Measurements from ENCODE around the gene PRPS1.
"Not testable (repeated sequence)": the region's sequence is repeated elsewhere in the genome, so short reads cannot be mapped to it uniquely, and the experiment has no call there.

The PRPS1 gene

DNA sequence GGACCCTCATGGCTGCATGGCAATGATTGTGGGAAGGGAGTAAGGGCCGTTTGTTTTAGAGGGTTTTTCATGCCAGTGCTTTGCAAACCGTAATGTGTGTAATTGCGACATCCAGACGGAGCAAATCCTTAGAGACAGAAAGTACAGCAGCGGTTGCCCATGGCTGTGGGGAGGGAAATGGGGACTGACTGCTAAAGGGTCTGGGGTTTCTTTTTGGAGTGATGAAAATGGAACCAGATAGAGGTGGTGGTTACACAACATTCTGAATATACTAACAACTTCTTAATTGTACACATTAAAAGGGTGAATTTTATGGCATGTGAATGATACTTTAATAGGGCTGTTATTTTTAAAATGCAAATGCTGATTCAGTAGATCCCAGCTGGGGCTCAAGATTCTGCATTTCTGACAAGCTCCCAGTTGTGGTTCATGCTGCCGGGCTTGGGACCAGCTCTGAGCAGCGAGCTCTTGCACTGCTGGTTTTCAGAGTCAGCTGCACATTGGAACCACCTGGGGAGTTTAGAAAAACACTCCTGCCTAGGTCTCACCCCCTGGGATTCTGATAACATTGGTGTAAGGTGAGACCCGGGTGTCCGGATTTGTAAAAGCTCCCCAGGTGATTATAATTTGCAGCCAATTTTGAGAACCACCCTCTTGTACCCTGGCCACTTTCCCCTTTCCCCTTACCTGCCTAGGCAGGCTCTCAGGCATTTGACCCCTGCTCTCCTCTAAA is 47.7 kb downstream of the PRPS1 start:
- DNase-seq, result no peak

DNA sequence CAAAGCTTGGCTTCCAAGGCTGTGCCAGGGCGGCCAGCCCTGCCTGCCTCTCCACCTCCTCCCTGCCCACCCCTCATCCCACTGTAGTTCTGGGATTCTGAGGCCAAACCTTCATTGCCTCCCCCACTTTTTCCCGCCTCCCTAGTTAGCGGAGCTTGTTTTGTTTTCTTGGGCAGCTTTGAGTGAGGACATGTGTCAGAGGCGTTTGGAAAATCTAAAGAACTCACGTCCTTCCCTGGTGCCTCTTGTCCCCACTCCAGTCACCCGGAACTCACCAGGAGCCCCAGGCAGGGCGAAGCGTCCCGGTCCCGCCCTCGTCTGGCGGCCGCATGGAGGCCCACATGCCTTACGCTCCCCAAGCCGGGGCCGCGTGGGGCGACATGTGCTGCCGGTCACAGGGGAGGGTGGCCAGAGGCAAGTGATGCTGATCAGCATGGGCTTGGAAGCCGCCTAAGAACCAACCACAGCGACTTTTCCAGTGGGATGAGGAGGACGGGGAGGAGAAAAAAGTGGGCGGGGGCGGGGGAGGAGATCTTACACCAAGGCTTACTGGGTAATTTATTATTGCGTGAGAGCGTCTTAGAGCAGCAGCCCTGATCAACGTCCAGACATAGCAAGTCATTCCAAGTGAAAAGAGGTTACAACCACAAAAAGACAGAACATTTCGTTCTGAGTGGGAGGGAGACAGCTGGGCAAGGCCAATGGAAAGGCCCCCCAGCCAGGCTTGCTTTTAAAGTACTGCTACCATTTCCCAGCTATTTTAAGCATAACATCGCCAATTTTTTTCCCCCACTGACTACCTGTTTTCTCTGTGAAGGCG is 48.5 kb downstream of the PRPS1 start:
- no peak for DNase-seq

DNA sequence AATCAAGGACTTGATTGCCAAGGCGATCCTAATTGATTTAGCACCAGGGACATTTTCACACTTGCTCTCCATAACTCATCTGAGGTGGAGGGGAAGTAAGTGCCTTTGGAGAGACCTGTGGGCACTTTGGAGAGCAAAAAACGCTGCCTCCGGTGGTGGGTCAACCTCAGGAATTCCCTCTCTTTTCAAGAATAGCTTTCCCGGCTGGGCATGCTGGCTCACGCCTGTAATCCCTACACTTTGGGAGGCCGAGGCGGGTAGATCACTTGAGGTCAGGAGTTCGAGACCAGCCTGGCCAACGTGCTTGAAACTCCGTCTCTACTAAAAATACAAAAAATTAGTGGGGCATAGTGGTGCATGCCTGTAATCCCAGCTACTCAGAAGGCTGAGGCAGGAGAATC is 49.2 kb downstream of the PRPS1 start:
- DNase-seq, result no peak

DNA sequence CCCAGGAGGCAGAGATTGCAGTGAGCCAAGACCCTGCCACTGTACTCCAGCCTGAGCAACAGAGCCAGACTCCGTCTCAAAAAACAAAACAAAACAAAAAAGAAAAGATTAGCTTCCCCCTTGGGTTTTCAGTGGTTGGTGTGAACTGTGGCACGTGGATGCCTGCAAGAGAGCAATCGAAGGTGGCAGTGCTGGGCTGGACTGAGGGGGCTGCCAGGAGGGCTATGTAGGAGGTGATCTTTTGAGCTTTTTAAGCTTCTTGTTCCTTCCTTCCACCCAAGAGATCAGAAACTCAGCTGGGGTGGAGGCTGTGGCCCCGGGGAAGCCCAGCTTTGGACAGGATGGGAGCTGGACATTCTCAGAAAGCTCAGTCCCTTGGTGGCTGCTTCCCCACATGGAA is 49.6 kb downstream of the PRPS1 start:
- no peak for DNase-seq

DNA sequence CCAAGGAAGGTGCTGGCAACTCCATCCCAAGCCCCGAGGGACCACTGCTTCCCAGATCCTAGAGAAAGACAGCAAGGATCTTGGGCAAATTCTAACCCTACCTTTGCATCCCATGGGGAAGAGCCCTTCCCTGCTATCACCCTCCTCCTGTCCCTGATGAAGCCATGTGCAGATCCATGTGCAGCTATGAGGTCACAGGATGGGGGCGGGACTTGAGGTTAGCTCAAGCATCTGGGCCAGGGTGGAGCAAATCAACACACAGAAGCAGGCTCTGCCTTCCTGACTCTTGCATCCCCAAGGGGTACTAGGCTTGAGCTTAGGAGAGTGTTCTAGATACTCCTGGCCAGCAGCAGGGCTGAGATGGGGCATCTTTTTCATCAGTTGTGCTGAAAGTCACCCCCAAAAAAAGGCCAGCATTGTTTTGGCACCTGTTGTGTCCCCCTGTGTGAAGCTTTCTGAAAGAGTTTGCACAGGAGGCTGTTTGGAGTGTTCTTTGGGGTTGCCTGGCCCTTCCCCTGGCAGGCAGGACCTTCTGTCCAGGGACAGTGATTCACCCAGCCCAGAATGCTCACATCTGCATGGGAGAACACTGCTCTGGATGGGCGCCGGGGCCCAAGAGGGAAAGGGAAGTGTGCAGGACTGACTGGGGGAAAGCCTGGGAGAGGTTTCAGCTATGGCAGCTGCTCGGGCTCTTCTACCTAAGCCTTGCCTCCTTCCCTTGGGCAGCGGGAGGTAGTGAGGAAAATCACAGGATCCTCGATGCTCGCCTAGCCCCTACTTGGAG is 50.8 kb downstream of the PRPS1 start:
- no peak for DNase-seq

DNA sequence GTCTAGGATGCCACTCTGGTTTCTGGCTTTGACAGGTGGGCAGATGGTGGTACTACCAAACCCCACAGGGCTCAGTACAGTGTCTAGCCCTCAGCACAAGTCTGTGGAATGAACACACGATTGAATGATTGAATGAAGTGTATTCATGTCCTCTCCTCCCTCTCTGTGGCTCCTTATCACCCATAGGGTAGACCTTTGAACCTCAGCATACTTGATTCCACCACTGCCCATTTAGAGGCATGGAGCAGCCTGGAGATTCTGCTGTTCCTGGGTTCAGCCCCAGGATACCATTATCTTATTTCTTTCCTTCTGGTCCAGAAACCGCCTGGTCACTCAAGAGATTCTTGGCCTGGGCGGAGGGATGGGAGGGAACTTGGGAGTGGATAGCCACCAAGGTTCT is 53.9 kb downstream of the PRPS1 start:
- DNase-seq, result no peak

DNA sequence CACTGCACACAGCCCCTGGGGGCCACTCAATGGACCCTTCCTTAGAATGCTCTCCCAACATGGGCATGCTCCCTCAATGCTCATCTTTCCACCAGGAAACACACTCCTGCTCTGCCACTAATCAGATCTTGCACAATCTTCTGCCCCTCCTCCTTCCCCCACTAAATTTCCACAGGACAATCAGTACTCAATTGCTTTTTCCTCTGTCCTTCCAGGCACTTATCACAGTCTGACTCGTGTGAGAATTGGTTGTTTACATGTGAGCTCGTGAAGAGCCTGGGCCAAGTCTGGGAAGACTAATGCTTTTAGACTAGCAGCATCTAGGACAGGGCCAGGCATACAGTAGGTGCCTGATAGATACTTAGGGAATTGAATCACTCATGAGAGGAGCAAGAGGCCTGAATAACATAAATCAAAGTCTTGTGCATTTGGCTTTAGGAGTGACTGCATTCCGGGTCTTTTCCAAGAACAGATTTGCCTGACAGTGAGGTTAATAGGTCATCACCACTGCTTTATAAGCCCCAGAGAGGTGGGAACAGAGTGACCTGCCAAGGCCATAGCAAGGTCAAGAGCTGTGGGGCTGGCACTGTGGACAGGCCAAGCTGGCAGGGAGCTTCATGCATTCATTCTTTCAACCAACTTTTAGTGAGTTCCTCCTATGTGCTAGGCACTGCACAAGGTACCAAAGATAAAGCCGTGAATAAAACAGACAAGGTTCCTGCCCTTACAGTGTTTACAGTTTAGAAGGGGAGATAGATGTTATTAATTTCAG is 55.0 kb downstream of the PRPS1 start:
- no peak for DNase-seq

DNA sequence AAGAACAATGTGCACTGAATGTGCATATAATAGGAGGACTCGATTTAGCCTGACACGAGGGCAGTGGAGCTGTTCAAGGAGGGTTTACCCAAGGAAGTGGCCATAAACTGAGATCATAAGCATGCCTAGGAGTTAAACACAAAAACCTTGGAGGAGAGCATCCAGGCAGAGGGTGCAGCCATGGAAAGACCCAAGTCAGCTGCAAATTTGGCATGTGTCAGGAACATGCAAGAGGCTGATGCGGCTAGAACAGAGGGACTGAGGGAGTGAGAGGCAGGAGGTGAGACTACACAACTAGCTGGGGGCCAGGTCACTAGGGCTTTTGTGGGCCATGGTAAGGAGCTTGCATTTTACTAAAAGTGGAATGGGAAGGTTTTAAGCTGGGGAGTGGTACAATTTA is 55.6 kb downstream of the PRPS1 start:
- no peak for DNase-seq

DNA sequence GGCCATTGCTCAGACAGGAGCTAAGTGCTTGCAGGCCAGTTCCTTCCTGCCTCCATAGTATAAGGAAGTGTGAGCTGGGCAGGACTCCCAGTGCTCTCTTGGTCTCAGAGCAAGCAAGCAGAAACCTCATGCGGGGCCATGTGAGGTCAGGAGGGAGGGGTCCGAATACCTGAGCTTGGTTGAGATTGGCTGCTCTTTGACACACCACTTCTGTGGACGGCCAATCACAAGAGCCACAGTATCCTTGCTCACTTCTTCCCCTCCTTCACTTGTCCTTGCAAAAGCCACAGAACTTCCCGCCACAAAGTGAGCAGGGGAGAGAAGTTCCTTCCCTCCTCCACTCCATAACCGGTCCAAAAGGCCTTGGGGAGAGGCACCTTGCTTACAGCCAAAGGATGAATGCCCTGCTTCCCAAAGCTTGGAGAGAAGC is 56.7 kb downstream of the PRPS1 start:
- DNase-seq, result no peak

DNA sequence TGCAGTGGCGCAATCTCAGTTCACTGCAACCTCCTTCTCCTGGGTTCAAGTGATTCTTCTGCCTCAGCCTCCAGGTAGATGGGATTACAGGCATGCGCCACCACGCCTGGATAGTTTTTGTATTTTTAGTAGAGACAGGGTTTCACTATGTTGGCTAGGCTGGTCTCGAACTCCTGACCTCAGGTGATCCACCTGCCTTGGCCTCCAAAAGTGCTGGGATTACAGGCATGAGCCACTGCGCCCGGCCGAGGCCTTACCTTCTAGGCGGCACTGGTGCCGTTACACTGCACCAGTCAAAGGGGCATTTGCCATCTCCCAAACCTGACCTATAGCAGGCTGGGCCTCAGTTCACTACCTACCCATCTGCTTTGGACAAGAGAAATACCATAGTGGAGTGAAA is 57.3 kb downstream of the PRPS1 start:
- DNase-seq, result not testable (repeated sequence)

DNA sequence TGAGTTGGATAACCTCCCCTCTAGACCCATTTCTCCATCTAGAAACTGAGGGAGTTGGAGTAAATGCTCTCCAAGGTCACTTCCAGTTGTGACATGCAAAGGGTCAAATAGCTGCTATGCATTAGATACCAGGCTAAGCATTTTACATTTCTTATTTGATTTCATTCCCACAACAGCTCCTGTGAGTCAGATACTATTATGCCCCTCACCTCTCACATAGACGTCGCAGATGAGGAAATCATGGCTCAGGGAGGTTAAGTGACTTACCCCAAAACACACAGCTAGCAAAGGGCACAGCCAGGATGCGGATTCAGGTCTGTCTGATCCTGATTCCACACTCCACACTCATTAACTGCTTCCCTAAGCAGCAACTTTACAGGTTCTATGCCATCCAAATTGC is 57.7 kb downstream of the PRPS1 start:
- no peak for DNase-seq

DNA sequence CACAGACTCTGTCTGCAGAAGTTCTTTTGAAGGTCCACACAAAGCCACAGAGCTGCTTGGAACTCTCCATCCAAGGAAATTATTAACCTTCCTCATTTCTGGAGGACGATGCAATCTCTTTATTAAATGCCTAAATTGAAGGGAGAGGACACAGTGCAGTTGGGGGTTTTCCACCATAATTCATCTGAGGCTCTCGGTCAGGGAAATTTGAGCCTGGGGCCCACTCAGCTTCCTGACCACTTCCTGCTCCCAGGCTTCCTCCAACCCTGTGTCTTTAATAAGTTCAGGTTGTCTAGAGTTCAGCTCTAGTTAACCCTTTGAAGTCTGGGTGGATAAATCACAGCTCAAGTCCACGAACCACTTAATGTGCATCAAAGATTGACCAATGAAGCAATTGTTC is 58.5 kb downstream of the PRPS1 start:
- DNase-seq, result no peak

DNA sequence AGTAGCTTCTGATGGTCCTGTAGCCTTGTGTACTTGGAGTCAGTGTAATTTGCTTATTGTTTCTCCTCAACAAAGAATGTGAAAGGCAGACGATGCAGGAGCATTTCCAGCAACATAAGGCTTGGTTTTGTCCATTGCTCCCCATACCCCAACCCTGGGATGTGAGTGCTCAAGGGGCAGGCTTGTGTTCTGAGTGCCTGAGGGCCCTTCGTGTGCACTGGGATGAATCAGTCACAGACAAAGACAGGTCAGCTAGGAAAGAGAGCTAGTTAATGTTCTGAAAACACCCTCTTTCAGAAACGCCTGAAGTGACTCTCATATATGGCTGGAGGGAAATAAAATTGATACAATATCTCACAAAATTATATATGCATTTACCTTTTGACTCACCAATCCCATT is 59.1 kb downstream of the PRPS1 start:
- no peak for DNase-seq

DNA sequence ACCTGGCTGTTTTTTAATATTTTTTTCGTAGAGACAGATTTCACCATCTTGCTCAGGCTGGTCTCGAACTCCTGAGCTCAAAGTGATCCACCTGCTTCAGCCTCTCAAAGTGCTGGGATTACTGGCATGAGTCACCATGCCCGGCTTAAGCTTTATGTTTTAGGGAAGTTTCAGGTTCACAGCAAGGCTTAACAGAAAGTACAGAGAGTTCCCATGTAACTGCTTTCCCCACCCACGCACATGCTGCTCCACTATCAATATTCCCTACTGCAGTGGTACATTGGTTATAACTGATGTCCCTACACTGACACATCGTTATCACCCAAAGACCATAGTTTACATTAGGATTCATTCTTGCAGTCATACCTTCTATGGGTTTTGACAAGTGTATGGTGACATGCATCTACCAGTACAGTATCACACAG is 62.7 kb downstream of the PRPS1 start:
- no peak for DNase-seq

DNA sequence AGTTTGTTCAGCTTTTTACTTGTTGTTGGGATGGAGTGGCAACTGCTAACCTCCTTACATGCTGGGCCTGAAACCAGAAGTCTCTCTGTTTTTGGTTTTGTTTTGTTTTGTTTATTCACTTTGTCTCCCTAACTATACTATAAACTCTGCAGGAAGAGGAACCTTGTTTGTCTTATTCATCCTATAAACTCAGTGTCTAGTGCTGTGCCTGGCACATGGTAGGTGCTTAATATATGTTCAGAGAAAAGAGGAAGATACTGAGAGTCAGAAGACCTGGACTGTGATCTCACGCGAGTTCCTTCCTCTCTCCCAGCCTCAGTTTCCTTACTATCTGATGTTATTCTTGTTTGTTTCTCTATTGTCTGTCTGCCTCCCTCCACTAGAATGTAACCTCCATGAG is 71.3 kb downstream of the PRPS1 start:
- no peak for DNase-seq

DNA sequence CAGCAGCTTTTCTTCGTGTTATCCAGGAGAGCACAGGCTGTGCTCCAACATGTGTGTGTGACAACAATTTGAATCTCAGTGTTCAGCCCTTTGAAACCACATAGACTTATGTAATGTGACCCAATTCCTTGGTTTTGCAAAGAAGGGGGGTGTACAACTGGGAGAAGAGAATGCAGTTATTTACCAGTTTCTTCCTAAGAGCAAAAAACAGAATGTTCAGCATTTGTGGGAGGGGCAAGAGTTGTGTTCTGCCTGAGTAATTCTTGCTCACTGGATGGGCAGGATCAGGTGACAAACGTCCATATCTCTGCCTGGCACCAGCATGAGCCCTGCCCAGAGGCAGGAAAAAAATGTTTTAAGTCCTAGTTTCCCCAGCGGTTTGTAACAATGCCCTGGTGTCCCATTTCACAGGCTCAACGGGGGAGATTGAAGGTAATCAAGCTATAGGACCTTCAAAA is 72.0 kb downstream of the PRPS1 start:
- no peak for DNase-seq

Measured in 8988T (cell line).